ENCODE measurements around the gene GOLGA8A. TPM values are rescaled to one million over a fixed set of nuclear protein-coding genes. Genes with fewer than 3 reads are reported as not detected.

Gene GOLGA8A, protein sequence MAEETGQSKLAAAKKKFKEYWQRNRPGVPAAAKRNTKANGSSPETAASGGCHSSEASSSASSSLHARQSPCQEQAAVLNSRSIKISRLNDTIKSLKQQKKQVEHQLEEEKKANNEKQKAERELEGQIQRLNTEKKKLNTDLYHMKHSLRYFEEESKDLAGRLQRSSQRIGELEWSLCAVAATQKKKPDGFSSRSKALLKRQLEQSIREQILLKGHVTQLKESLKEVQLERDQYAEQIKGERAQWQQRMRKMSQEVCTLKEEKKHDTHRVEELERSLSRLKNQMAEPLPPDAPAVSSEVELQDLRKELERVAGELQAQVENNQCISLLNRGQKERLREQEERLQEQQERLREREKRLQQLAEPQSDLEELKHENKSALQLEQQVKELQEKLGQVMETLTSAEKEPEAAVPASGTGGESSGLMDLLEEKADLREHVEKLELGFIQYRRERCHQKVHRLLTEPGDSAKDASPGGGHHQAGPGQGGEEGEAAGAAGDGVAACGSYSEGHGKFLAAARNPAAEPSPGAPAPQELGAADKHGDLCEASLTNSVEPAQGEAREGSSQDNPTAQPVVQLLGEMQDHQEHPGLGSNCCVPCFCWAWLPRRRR
- total RNA-seq (2022) (37.2 and 46.5 TPM in 2 replicates), Bru-seq, nascent RNA (percentile 59 among the genes with signal in this experiment), BruChase-seq, experiment 1, labeled RNA remaining after a 6-hour chase (percentile 90 among the genes with signal in this experiment), BruChase-seq, experiment 2, labeled RNA remaining after a 2-hour chase (percentile 74 among the genes with signal in this experiment)
- long read RNA-seq, partial matches to known transcripts = 7 of 25 reads
- long read RNA-seq, other reads (novel, unspliced or antisense) = 18 of 25 reads

GRCh38 chr15:34437687-34438086 is at the start of gene GOLGA8A:
GOLGA8A (minus strand) TSS chr15:34437808; CDS start chr15:34389691, 48,117 bp downstream.
- intact Hi-C loops (cut with micrococcal nuclease; ENCODE audit: unreplicated experiment) = no loop called here
- Mint-ChIP-seq H3K36me3 (ENCODE audit: insufficient read depth, unreplicated experiment) (peaks cover 15% of the 10 kb centered on the region), H3K27ac (ENCODE audit: unreplicated experiment) (peak within 1 kb of the TSS; percentile 66), H3K4me1 (ENCODE audit: low read depth, unreplicated experiment) (no peaks in the 10 kb centered on the region), H3K27me3 (ENCODE audit: unreplicated experiment) (no peaks in the 10 kb centered on the region), H3K9me3 (ENCODE audit: low read depth, unreplicated experiment) (no peaks in the 10 kb centered on the region), H3K4me3 (ENCODE audit: low read depth, unreplicated experiment) (peak within 1 kb of the TSS; percentile 77)
- TF ChIP-seq CTCF (IDR thresholded peaks at IDR 0.05; ENCODE audit: unreplicated experiment) = no peak
- no TSS peak for BruUV-seq (replicated peaks)
- CTCF ChIA-PET = no interaction called here
- DNase-seq = peak; percentile 58

DNA sequence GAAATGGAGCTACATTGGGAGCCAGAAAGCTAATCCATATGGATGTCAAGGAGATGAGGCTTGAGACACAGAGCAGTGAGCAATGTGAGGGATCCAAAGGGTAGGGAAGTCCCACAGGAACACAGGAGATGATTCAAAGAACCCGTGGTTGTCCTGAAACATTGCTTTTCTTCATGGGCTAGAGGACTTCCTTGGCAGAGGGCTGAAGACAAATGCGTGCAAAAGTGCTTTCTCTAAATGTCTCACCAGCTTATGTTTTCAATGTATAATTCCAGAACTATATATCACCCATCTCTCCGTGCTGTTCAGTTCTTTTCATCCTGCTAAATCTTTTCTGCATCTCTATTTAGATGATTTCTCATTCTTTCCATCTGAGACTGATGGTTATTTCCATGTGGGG is 46.0 kb upstream of the GOLGA8A start:
- H3K27ac Mint-ChIP-seq (ENCODE audit: unreplicated experiment) = no peak overlapping the region
- no peak overlapping the region for H3K4me3 Mint-ChIP-seq (ENCODE audit: low read depth, unreplicated experiment)
- DNase-seq = no peak
- intact Hi-C loops (cut with micrococcal nuclease; ENCODE audit: unreplicated experiment) = no loop called here
- H3K27me3 Mint-ChIP-seq (ENCODE audit: unreplicated experiment) = peaks cover 12% of the 10 kb centered on the region
- H3K4me1 Mint-ChIP-seq (ENCODE audit: low read depth, unreplicated experiment) = no peaks in the 10 kb centered on the region
- no TSS peak for BruUV-seq (replicated peaks)
- CTCF ChIA-PET = no interaction called here
- no peak for TF ChIP-seq CTCF (IDR thresholded peaks at IDR 0.05; ENCODE audit: unreplicated experiment)
- H3K9me3 Mint-ChIP-seq (ENCODE audit: low read depth, unreplicated experiment) = no peaks in the 10 kb centered on the region
- H3K36me3 Mint-ChIP-seq (ENCODE audit: insufficient read depth, unreplicated experiment) = no peaks in the 10 kb centered on the region

GRCh38 chr15:34481370-34481769 is 43.8 kb upstream of the GOLGA8A start:
- CTCF ChIA-PET = no interaction called here
- BruUV-seq (replicated peaks) = no TSS peak
- no peaks in the 10 kb centered on the region for H3K4me1 Mint-ChIP-seq (ENCODE audit: low read depth, unreplicated experiment)
- no peak overlapping the region for H3K4me3 Mint-ChIP-seq (ENCODE audit: low read depth, unreplicated experiment)
- DNase-seq = no peak
- intact Hi-C loops (cut with micrococcal nuclease; ENCODE audit: unreplicated experiment) = no loop called here
- no peak overlapping the region for H3K27ac Mint-ChIP-seq (ENCODE audit: unreplicated experiment)
- TF ChIP-seq CTCF (IDR thresholded peaks at IDR 0.05; ENCODE audit: unreplicated experiment) = no peak
- no peaks in the 10 kb centered on the region for H3K36me3 Mint-ChIP-seq (ENCODE audit: insufficient read depth, unreplicated experiment)
- no peaks in the 10 kb centered on the region for H3K9me3 Mint-ChIP-seq (ENCODE audit: low read depth, unreplicated experiment)
- H3K27me3 Mint-ChIP-seq (ENCODE audit: unreplicated experiment) = peaks cover 12% of the 10 kb centered on the region

DNA sequence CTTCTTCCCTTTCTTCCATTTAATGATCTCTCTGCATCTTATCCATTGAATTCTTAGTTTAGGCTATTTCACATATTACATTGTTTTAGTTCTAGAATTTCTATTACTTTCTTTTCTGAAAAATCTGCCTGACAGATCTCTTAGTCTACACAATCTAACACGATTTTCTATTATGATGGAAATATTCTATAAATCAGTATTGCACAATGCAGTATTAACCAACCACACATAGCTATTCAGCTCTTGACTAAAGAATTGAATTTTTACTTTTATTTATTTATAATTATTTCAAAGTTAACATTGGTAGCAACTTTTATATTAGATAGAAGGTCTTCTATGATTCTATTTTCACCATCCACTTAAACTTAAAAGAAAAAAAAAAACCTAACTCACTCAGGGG is 36.2 kb upstream of the GOLGA8A start:
- no peaks in the 10 kb centered on the region for H3K4me1 Mint-ChIP-seq (ENCODE audit: low read depth, unreplicated experiment)
- H3K27me3 Mint-ChIP-seq (ENCODE audit: unreplicated experiment) = peaks cover 14% of the 10 kb centered on the region
- CTCF ChIA-PET = no interaction called here

More for the DNA sequence above, 36.2 kb upstream of the GOLGA8A start:
- BruUV-seq (replicated peaks) = no TSS peak
- DNase-seq = no peak
- Mint-ChIP-seq H3K27ac (ENCODE audit: unreplicated experiment) (no peak overlapping the region), H3K9me3 (ENCODE audit: low read depth, unreplicated experiment) (no peaks in the 10 kb centered on the region), H3K36me3 (ENCODE audit: insufficient read depth, unreplicated experiment) (no peaks in the 10 kb centered on the region), H3K4me3 (ENCODE audit: low read depth, unreplicated experiment) (no peak overlapping the region)
- no peak for TF ChIP-seq CTCF (IDR thresholded peaks at IDR 0.05; ENCODE audit: unreplicated experiment)
- intact Hi-C loops (cut with micrococcal nuclease; ENCODE audit: unreplicated experiment) = no loop called here
